Measurements from ENCODE around the gene PRKCI. TPM values are rescaled to one million over a fixed set of nuclear protein-coding genes. Genes with fewer than 3 reads are reported as not detected.

PRKCI gene
- total RNA-seq, 1 experiment from 2014 or later: 25.2 TPM

DNA sequence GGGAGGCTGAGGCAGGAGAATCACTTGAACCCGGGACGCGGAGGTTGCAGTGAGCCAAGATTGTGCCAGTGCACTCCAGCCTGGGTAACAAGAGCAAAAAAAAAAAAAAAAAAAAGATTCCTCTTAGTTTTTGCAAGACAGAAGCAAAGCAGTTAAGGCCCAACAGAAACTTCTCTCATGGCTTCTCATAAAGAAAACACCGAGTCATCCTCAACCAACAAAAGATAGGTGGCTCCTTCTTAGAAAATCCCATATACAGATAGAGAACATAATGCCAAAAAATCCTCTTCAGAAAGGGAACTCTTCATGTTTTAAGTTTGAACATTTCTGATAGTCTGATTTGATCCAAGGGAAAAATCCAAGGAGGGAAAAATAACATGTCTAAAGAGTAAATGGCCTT lies 122.7 kb downstream of the PRKCI start:
- CTCF ChIA-PET: no interaction called here
- Histone ChIP-seq H4K20me1 (ENCODE audit: insufficient read depth) (no peaks in the 10 kb centered on the region), H3K9me2 (ENCODE audit: insufficient read depth) (no peaks in the 10 kb centered on the region), H3K27me3 (ENCODE audit: insufficient read depth, low read length) (no peaks in the 10 kb centered on the region), H3K9ac (ENCODE audit: low read length) (no peak overlapping the region), H3K4me1 (ENCODE audit: control insufficient read depth in 1 of 2, insufficient read depth in 2 of 2, low read length in 2 of 2) (peaks cover 0 to 6% of the 10 kb centered on the region in 2 experiments; a peak in 1 of 4 replicates), H3K27ac (ENCODE audit: low read depth, low read length) (no peak overlapping the region), H2AFZ (ENCODE audit: low read depth, low read length, poor library complexity, severe bottlenecking) (peak overlapping the region; percentile 74), H3K36me3 (ENCODE audit: control insufficient read depth in 1 of 2, insufficient read depth in 2 of 2, low read length in 2 of 2) (no peaks in the 10 kb centered on the region), H3K9me3 (ENCODE audit: control insufficient read depth in 1 of 2, insufficient read depth in 1 of 2, low read depth in 1 of 2, low read length in 2 of 2) (no peaks in the 10 kb centered on the region), H3K4me3 (replicated peaks in 1 of 2; ENCODE audit: low read depth in 1 of 2, low read length in 2 of 2) (no peak overlapping the region), H3K79me2 (ENCODE audit: insufficient read depth, low read length) (no peaks in the 10 kb centered on the region), H3K4me2 (ENCODE audit: low read length) (no peak overlapping the region)
- intact Hi-C loops (cut with micrococcal nuclease): no loop called here
- DNase-seq (ENCODE audit: low read depth, low spot score) (no peak), ATAC-seq (no peak)
- POLR2A ChIA-PET: no interaction called here
- no peak for TF ChIP-seq TCF7L2 (IDR thresholded peaks at IDR 0.05; ENCODE audit: borderline replicate concordance, extremely low read depth, insufficient read depth, insufficient read length)
- no peak for TF ChIP-seq ZFX (IDR thresholded peaks at IDR 0.05)
- no peak for TF ChIP-seq POLR2AphosphoS5 (IDR thresholded peaks at IDR 0.05; ENCODE audit: low read depth, low read length)
- no peak for TF ChIP-seq CEBPB (IDR thresholded peaks at IDR 0.05; ENCODE audit: low read depth)
- no peak for TF ChIP-seq POLR2A (IDR thresholded peaks at IDR 0.05; ENCODE audit: borderline replicate concordance, extremely low read depth, insufficient read depth, insufficient read length)
- TF ChIP-seq FOSL1 (IDR thresholded peaks at IDR 0.05; ENCODE audit: low read depth): no peak
- no peak for TF ChIP-seq EZH2 (IDR thresholded peaks at IDR 0.05)
- no peak for TF ChIP-seq SIN3A (IDR thresholded peaks at IDR 0.05; ENCODE audit: low read depth)
- TF ChIP-seq ELF1 (IDR thresholded peaks at IDR 0.05; ENCODE audit: borderline replicate concordance, low read depth): no peak
- TF ChIP-seq SP1 (IDR thresholded peaks at IDR 0.05; ENCODE audit: low read depth): no peak
- TF ChIP-seq EZH2phosphoT487 (IDR thresholded peaks at IDR 0.05; ENCODE audit: borderline replicate concordance): no peak
- TF ChIP-seq SRF (IDR thresholded peaks at IDR 0.05; ENCODE audit: low read depth): no peak
- RAD21 ChIA-PET (ENCODE audit: low non-redundant PET in 1 of 2, low total read pairs in 2 of 2, uncharacterized antibody in 2 of 2, unreplicated experiment in 2 of 2): no interaction called here
- BruUV-seq (replicated peaks): no TSS peak

Measured in HCT116 (cell line).